Heart right ventricle (tissue), 16 donors: ENCODE measurements around the gene CMIP. TPM values are rescaled to one million over a fixed set of nuclear protein-coding genes. Genes with fewer than 3 reads are reported as not detected.

ENCODE experiments used
- ATAC-seq, 8 donors: fragments of 200-7000 bp; cut with Tn5 transposase; one replicate each; pipeline ENCODE4 v1.9.1; 2020; ENCODE audit warnings: mild to moderate bottlenecking in 8 of 8, moderate library complexity in 8 of 8, moderate number of reproducible peaks in 1 of 8
- DNase-seq, 2 donors: peaks; one replicate each; pipeline ENCODE4 v3.0.0-alpha.2; 2020
- H3K27ac ChIP-seq, 10 donors: fragments of 200-600 bp; sonication (generic) in 2 of 10; one replicate each; pipeline versions ENCODE4 v1.5.0 to v1.8.0; 2020 to 2022; ENCODE audit warnings: mild to moderate bottlenecking in 3 of 10
- H3K27me3 ChIP-seq, 7 donors: fragments of 200-600 bp; one replicate each; pipeline ENCODE4 v1.8.0; 2021 to 2022; ENCODE audit warnings: mild to moderate bottlenecking in 2 of 7
- H3K36me3 ChIP-seq, 9 donors: fragments of 200-600 bp; sonication (generic) in 1 of 9; one replicate each; pipeline versions ENCODE4 v1.5.0 to v1.8.0; 2020 to 2022; ENCODE audit warnings: mild to moderate bottlenecking in 2 of 9
- H3K4me1 ChIP-seq, 9 donors: fragments of 200-600 bp; sonication (generic) in 1 of 9; one replicate each; pipeline versions ENCODE4 v1.5.0 to v1.8.0; 2020 to 2022; ENCODE audit warnings: mild to moderate bottlenecking in 4 of 9
- H3K4me3 ChIP-seq, 10 donors: fragments of 200-600 bp; sonication (generic) in 2 of 10; one replicate each; pipeline versions ENCODE4 v1.5.0 to v1.8.0; 2020 to 2022; ENCODE audit warnings: mild to moderate bottlenecking in 7 of 10, moderate library complexity in 2 of 10
- H3K9me3 ChIP-seq, 11 donors: fragments of 200-600 bp in 10 of 11; sonication (generic) in 2 of 11; one replicate each; pipeline versions ENCODE4 v1.5.0 to v1.8.0; 2013 to 2022; ENCODE audit warnings: mild to moderate bottlenecking in 2 of 11, control low read depth in 1 of 11, moderate library complexity in 1 of 11
- CTCF ChIP-seq, 9 donors: fragments of 200-600 bp; sonication (generic) in 2 of 9; IDR thresholded peaks; one replicate each; pipeline versions ENCODE4 v1.5.0 to v1.8.0; 2021 to 2022; ENCODE audit warnings: antibody characterized with exemption in 9 of 9, mild to moderate bottlenecking in 5 of 9, moderate library complexity in 1 of 9
- WGBS, 2 donors: extraction: QIAGEN DNeasy Blood & Tissue Kit; methylation state at CpG; one replicate each; pipeline ENCODE4 v1.1.7; 2013; ENCODE audit warnings: inconsistent platforms in 1 of 2; 5-methylcytosine and 5-hydroxymethylcytosine counted together
- intact Hi-C, 10 donors: fragments of 100-400 bp; cut with DNase I; formaldehyde crosslinking; loops; one replicate each; pipeline versions ENCODE4 v1.11.1 to v1.14.2; 2022
- polyA plus RNA-seq, 2 donors: library from polyadenylated mRNA; stranded (reverse); fragments of 200-250 nt; gene quantifications; one replicate each; pipeline ENCODE4 v1.2.3, GENCODE V29; 2013
- total RNA-seq, 10 donors: library from RNA; stranded (reverse); fragmentation: NEBNext Ultra II Directional in 3 of 10; extraction: Animal tissue kit (Norgen Biotek cat#: 25700) in 3 of 10; gene quantifications; one replicate each; pipeline versions ENCODE4 v1.2.1 to v1.2.4, GENCODE V29; 2021 to 2023
- donor health status: Arrhythmogenic right ventricular cardiomyopathy.
- donor health status: ischemic (EF 13 %, LVEDD 7.1; RV severe dilation, severe dysfunction).
- donor health status: healthy with polysubstance abuse.
- donor health status: DM: no; HTN: yes; CAD: no.
- donor health status: DM: no; HTN: no; CAD: no.
- donor health status: ischemic (EF 25% LVEDD 6.9; RV normal size, moderate dysfunction).
- donor health status: ischemic (EF 25% LVEDD 5.7; RV mildly dilated, moderate dysfunction).
- donor health status: healthy.
- donor health status: DM: yes; HTN: yes; CAD: no.
- donor health status: Ischemic cardiomyopathy.
- donor health status: ischemic (EF 35%, LVEDD 5.7; RV mildly dilated, moderate dysfunction).
- donor health status: nonischemic (EF 11% LVEDD 7.7; RV severe dilation, severe dysfunction).
- donor health status: DM: yes; HTN: yes; CAD: no.
- donor health status: PGD.
- donor health status: ischemic (EF 29% LVEDD 5.4; RV normal size, mild dysfunction).
- donor health status: nonischemic (EF 23%, LVEDD 6.1; RV moderate dilation, normal function).

The CMIP gene
- total and polyA plus RNA-seq, 12 donors, result 5.4 to 32.8 (median 13.0) TPM

GRCh38 chr16:81498351-81498750 lies 53.7 kb downstream of the CMIP start:
- H3K27me3 ChIP-seq, result no peaks in the 10 kb centered on the region
- H3K4me3 ChIP-seq, result no peak overlapping the region
- no peaks in the 10 kb centered on the region for H3K36me3 ChIP-seq
- ATAC-seq (no peak), DNase-seq (no peak)
- TF ChIP-seq CTCF (IDR thresholded peaks at IDR 0.05), result no peak
- 93 to 94% methylated on average over 11 of the region's 11 CpGs for WGBS, 2 donors
- H3K4me1 ChIP-seq, result peaks cover 8 to 97% (median 64%) of the 10 kb centered on the region in 9 donors
- H3K27ac ChIP-seq, result peak overlapping the region in 2 of 10 donors; percentile 38 to 74
- intact Hi-C loops, result loop anchor here in 2 of 10 donors (5.0 to 10.0 kb wide), 2 partner anchors 51 to 54 kb away; partner anchors contain the start of gene CMIP (in 1 of the 2)
- H3K9me3 ChIP-seq, result no peaks in the 10 kb centered on the region

- WGBS, 2 donors, result 82% methylated on average over 20 of the region's 20 CpGs
- H3K4me1 ChIP-seq, result peaks cover 3 to 88% (median 52%) of the 10 kb centered on the region in 9 donors
- H3K27ac ChIP-seq, result peak overlapping the region in 2 of 10 donors; percentile 31 to 51
- DNase-seq, result no peak
- intact Hi-C loops, result loop anchor here in 2 of 10 donors (5.0 to 10.0 kb wide), 2 partner anchors 52 to 55 kb away; partner anchors contain the start of gene CMIP (in 1 of the 2)
- no peaks in the 10 kb centered on the region for H3K9me3 ChIP-seq
- H3K36me3 ChIP-seq, result no peaks in the 10 kb centered on the region
- H3K27me3 ChIP-seq, result no peaks in the 10 kb centered on the region
- no peak overlapping the region for H3K4me3 ChIP-seq
- no peak for TF ChIP-seq CTCF (IDR thresholded peaks at IDR 0.05)
- ATAC-seq, result no peak
These were observed 55.2 kb downstream of the CMIP start for GRCh38 chr16:81499576-81500380.

- Histone ChIP-seq H3K36me3 (no peaks in the 10 kb centered on the region), H3K4me3 (no peak overlapping the region), H3K4me1 (peaks cover 0 to 88% (median 42%) of the 10 kb centered on the region in 9 donors), H3K9me3 (no peaks in the 10 kb centered on the region), H3K27ac (peak overlapping the region in 5 of 10 donors; percentile 7 to 81 (median 25)), H3K27me3 (no peaks in the 10 kb centered on the region)
- intact Hi-C loops, result no loop called here
- WGBS, 2 donors, result 74 to 81% methylated on average over 17 of the region's 17 CpGs
- DNase-seq (no peak), ATAC-seq (peak in 4 of 8 donors; percentile 8 to 30 (median 17))
- no peak for TF ChIP-seq CTCF (IDR thresholded peaks at IDR 0.05)
These were observed 56.4 kb downstream of the CMIP start for GRCh38 chr16:81500833-81501521.

- H3K36me3 ChIP-seq, result no peaks in the 10 kb centered on the region
- peak; percentile 11 to 60 (median 42) for ATAC-seq
These were observed 57.9 kb downstream of the CMIP start for GRCh38 chr16:81502396-81503070.

More at GRCh38 chr16:81502396-81503070, 57.9 kb downstream of the CMIP start:
- Histone ChIP-seq H3K27me3 (no peaks in the 10 kb centered on the region), H3K9me3 (no peaks in the 10 kb centered on the region), H3K4me1 (peaks cover 0 to 79% (median 26%) of the 10 kb centered on the region in 9 donors), H3K4me3 (no peak overlapping the region), H3K27ac (peak overlapping the region in 9 of 10 donors; percentile 15 to 81 (median 56))
- WGBS, 2 donors, result 78 to 79% methylated on average over 17 of the region's 17 CpGs
- no peak for DNase-seq
- TF ChIP-seq CTCF (IDR thresholded peaks at IDR 0.05), result no peak
- intact Hi-C loops, result no loop called here
